MM.1S (cell line): Measurements from ENCODE around the gene ARHGAP8.

Experiments
- DNase-seq: peaks from one replicate; pipeline ENCODE4 v3.0.0-alpha.2; 2015
- H2AFZ ChIP-seq: fragments of 300-600 bp; sonication (generic); 2 replicates; pipeline ENCODE4 v1.6.0; 2016; ENCODE audit warnings: antibody characterized with exemption, low read length
- H3F3A ChIP-seq: fragments of 300-600 bp; sonication (generic); 2 replicates; pipeline ENCODE4 v1.6.1; 2016; ENCODE audit warnings: mild to moderate bottlenecking, antibody characterized with exemption, low read length, moderate library complexity, mixed read lengths; ENCODE audit not compliant: insufficient read depth
- H3K27ac ChIP-seq: fragments of 300-600 bp; sonication (generic); 2 replicates; pipeline ENCODE4 v1.5.1; 2016; ENCODE audit warnings: mild to moderate bottlenecking, low read length
- H3K27me3 ChIP-seq: fragments of 300-600 bp; sonication (generic); replicated peaks from 2 replicates; pipeline ENCODE4 v1.6.0; 2016; ENCODE audit warnings: low read length; ENCODE audit not compliant: insufficient read depth
- H3K36me3 ChIP-seq: fragments of 300-600 bp; sonication (generic); replicated peaks from 2 replicates; pipeline ENCODE4 v1.6.1; 2016; ENCODE audit warnings: mild to moderate bottlenecking, low read length, mixed read lengths; ENCODE audit not compliant: insufficient read depth
- H3K4me1 ChIP-seq: fragments of 300-600 bp; sonication (generic); 2 replicates; pipeline ENCODE4 v1.6.1; 2016; ENCODE audit warnings: low read length, mixed read lengths
- H3K4me2 ChIP-seq: fragments of 300-600 bp; sonication (generic); 2 replicates; pipeline ENCODE4 v1.6.0; 2016; ENCODE audit warnings: low read depth, low read length
- H3K4me3 ChIP-seq: fragments of 300-600 bp; sonication (generic); 2 replicates; pipeline ENCODE4 v1.5.1; 2016; ENCODE audit warnings: low read length, mixed read lengths
- H3K79me2 ChIP-seq: fragments of 300-600 bp; sonication (generic); 2 replicates; pipeline ENCODE4 v1.6.1; 2016; ENCODE audit warnings: mixed run types, low read length, mixed read lengths
- H3K9ac ChIP-seq: fragments of 300-600 bp; sonication (generic); 2 replicates; pipeline ENCODE4 v1.6.1; 2016; ENCODE audit warnings: low read length, mixed read lengths
- H3K9me2 ChIP-seq: fragments of 300-600 bp; sonication (generic); replicated peaks from 2 replicates; pipeline ENCODE4 v1.6.1; 2016; ENCODE audit warnings: mild to moderate bottlenecking, low read length, mixed read lengths; ENCODE audit not compliant: insufficient read depth
- H3K9me3 ChIP-seq: fragments of 300-600 bp; sonication (generic); replicated peaks from 2 replicates; pipeline ENCODE4 v1.6.1; 2016; ENCODE audit warnings: mild to moderate bottlenecking, low read length, mixed read lengths; ENCODE audit not compliant: insufficient read depth
- H4K20me1 ChIP-seq: fragments of 300-600 bp; sonication (generic); 2 replicates; pipeline ENCODE4 v1.6.1; 2016; ENCODE audit warnings: mild to moderate bottlenecking, low read length, moderate library complexity, mixed read lengths; ENCODE audit not compliant: insufficient read depth
- EZH2 ChIP-seq: fragments of 300-600 bp; sonication (generic); optimal IDR thresholded peaks from 2 replicates; pipeline ENCODE3; 2017; ENCODE audit warnings: low read depth, mild to moderate bottlenecking, antibody characterized with exemption, low read length, mixed read lengths
- EZH2phosphoT487 ChIP-seq: fragments of 300-600 bp; sonication (generic); IDR thresholded peaks from 2 replicates; pipeline ENCODE4 v1.6.1; 2018; ENCODE audit warnings: antibody characterized with exemption, low read length
- TF ChIP-seq, protein P1 (sequence below): fragments of 300-600 bp; sonication (generic); IDR thresholded peaks from 2 replicates; pipeline ENCODE4 v1.5.1; 2016; ENCODE audit warnings: antibody characterized with exemption, low read length, mixed read lengths

ARHGAP8 gene

DNA sequence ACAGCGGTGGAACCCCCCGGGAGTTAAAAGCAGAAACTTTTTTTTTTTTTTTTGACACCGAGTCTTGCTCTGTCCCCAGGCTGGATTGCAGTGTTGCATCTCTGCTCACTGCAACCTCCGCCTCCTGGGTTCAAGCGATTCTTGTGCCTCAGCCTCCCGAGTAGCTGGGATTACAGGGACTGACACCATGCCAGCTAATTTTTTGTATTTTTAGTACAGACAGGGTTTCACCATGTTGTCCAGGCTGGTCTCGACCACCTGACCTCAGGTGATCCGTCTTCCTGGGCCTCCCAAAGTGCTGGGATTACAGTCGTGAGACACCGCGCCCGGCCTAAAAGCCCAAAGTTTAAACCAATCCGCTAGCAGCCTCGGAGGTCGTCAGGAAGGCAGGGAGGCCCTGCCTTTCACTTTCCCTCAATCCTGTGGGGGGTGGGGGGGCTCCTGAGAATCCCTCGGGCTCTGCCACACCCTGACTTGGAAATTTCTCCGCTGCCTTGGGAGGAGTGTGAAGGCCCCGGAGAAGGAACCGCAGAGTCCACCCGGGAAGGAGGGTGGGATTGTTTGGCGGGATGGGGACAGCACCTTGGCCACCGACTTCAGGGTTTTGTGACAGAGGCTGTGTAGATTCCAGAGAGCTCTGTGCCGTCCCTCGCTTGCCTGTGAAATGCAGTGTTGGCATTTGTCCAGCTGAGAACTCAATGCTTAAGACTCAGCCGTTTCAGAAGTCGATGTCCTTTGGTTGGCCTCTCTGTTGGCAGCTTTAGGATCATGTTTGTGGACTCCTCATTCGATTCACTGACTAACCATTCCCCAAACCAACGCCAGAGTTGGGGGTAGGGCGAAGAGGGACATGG, 1.0 kb downstream of the ARHGAP8 start:
- Histone ChIP-seq H3K4me1 (no peaks in the 10 kb centered on the region), H3F3A (no peaks in the 10 kb centered on the region), H3K9me2 (no peaks in the 10 kb centered on the region), H3K9ac (no peak overlapping the region), H3K79me2 (no peaks in the 10 kb centered on the region), H3K27ac (no peak overlapping the region), H3K27me3 (peaks cover 83% of the 10 kb centered on the region), H3K4me3 (no peak overlapping the region), H3K9me3 (no peaks in the 10 kb centered on the region), H4K20me1 (no peaks in the 10 kb centered on the region), H3K4me2 (no peak overlapping the region), H2AFZ (no peak overlapping the region), H3K36me3 (no peaks in the 10 kb centered on the region)
- DNase-seq = no peak
- TF ChIP-seq, protein P1, sequence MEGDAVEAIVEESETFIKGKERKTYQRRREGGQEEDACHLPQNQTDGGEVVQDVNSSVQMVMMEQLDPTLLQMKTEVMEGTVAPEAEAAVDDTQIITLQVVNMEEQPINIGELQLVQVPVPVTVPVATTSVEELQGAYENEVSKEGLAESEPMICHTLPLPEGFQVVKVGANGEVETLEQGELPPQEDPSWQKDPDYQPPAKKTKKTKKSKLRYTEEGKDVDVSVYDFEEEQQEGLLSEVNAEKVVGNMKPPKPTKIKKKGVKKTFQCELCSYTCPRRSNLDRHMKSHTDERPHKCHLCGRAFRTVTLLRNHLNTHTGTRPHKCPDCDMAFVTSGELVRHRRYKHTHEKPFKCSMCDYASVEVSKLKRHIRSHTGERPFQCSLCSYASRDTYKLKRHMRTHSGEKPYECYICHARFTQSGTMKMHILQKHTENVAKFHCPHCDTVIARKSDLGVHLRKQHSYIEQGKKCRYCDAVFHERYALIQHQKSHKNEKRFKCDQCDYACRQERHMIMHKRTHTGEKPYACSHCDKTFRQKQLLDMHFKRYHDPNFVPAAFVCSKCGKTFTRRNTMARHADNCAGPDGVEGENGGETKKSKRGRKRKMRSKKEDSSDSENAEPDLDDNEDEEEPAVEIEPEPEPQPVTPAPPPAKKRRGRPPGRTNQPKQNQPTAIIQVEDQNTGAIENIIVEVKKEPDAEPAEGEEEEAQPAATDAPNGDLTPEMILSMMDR = no peak
- TF ChIP-seq EZH2 (no peak), EZH2phosphoT487 (no peak)

DNA sequence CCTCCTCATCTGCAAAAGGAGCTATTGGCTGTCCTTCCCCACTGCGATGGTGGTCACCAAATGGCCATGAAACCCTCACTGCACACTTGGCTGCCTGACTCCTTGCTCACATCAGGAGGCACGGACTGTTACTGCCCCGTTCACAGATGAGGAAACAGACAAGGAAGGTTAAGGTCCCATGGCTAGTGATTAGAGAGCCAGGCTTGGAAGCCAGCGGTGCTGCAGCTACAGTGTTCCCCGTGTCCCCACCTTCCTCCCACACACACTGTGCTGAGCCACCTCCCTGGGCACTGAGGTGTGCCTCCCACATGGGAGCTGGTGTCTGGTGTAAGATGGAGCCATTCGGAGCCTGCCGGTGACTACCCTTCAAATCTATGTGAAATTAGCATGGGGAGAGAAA, 2.6 kb downstream of the ARHGAP8 start:
- Histone ChIP-seq H3K4me3 (no peak overlapping the region), H2AFZ (no peak overlapping the region), H3K9me2 (no peaks in the 10 kb centered on the region), H3K27ac (no peak overlapping the region), H3K9ac (no peak overlapping the region), H3K27me3 (peaks cover 85% of the 10 kb centered on the region), H3F3A (no peaks in the 10 kb centered on the region), H3K36me3 (no peaks in the 10 kb centered on the region), H3K4me2 (no peak overlapping the region), H3K4me1 (no peaks in the 10 kb centered on the region), H3K79me2 (no peaks in the 10 kb centered on the region), H3K9me3 (no peaks in the 10 kb centered on the region), H4K20me1 (no peaks in the 10 kb centered on the region)
- no peak for DNase-seq
- TF ChIP-seq, protein P1 = no peak
- no peak for TF ChIP-seq EZH2
- no peak for TF ChIP-seq EZH2phosphoT487

DNA sequence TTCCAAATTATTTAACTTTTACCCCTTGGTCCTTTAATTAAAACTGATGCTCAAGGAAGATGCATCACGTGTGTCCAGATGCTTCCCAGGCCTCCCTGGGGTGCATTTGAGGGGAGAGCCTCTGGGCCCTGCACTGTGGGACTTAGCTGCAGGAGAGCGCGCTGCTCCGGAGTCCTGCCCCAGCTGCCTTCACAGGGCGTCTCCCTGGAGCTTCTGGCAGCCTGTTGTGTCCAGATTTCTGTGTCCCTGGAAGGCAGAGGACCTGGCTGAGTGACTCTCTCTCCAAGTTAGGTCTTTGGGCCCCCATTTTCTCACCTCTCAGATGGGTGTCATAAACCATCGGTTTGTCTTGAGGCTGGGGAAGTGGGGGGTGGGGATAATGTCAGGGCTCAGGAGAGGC, 3.0 kb downstream of the ARHGAP8 start:
- H3K79me2 ChIP-seq = no peaks in the 10 kb centered on the region
- H3K36me3 ChIP-seq = no peaks in the 10 kb centered on the region
- H2AFZ ChIP-seq = no peak overlapping the region
- no peaks in the 10 kb centered on the region for H3K9me3 ChIP-seq
- peaks cover 86% of the 10 kb centered on the region for H3K27me3 ChIP-seq
- H3K27ac ChIP-seq = no peak overlapping the region
- DNase-seq = no peak
- no peaks in the 10 kb centered on the region for H3F3A ChIP-seq
- no peak overlapping the region for H3K9ac ChIP-seq
- no peaks in the 10 kb centered on the region for H3K4me1 ChIP-seq
- H4K20me1 ChIP-seq = no peaks in the 10 kb centered on the region
- TF ChIP-seq, protein P1 = no peak
- no peak for TF ChIP-seq EZH2phosphoT487
- H3K9me2 ChIP-seq = no peaks in the 10 kb centered on the region
- H3K4me2 ChIP-seq = no peak overlapping the region
- H3K4me3 ChIP-seq = no peak overlapping the region
